Mucosa of descending colon (tissue), 3 donors: ENCODE measurements around the gene DDHD1. TPM values are rescaled to one million over a fixed set of nuclear protein-coding genes. Genes with fewer than 3 reads are reported as not detected.

Experiments
- ATAC-seq: fragments of 200-7000 bp; cut with Tn5 transposase; one replicate; pipeline ENCODE4 v1.9.1; 2020; ENCODE audit warnings: mild to moderate bottlenecking, moderate library complexity
- DNase-seq, 3 donors: peaks; one replicate each; pipeline ENCODE4 v3.0.0-alpha.2; 2020
- H3K36me3 ChIP-seq: fragments of 200-600 bp; one replicate; pipeline ENCODE4 v1.8.0; 2021; ENCODE audit warnings: low read depth, mild to moderate bottlenecking
- H3K4me1 ChIP-seq: fragments of 200-600 bp; one replicate; pipeline ENCODE4 v1.8.0; 2021; ENCODE audit warnings: low read depth, mild to moderate bottlenecking
- H3K4me3 ChIP-seq: fragments of 200-600 bp; one replicate; pipeline ENCODE4 v1.8.0; 2021; ENCODE audit warnings: mild to moderate bottlenecking
- H3K9me3 ChIP-seq: fragments of 200-600 bp; one replicate; pipeline ENCODE4 v1.8.0; 2021; ENCODE audit warnings: mild to moderate bottlenecking
- intact Hi-C, 2 donors: fragments of 100-400 bp; cut with DNase I in 1 of 2; cut with micrococcal nuclease in 1 of 2; formaldehyde crosslinking; loops; one replicate each; pipeline versions ENCODE4 v1.11.0 to v1.11.1; 2022; cut with DNase I, micrococcal nuclease
- total RNA-seq, 3 donors: library from RNA; stranded (reverse); fragmentation: NEBNext Ultra II Directional in 2 of 3; extraction: Animal tissue kit (Norgen Biotek cat#: 25700) in 2 of 3; gene quantifications; one replicate each; pipeline versions ENCODE4 v1.2.1 to v1.2.4, GENCODE V29; 2021 to 2023
- TF ChIP-seq, protein P1 (sequence below): fragments of 200-600 bp; IDR thresholded peaks from one replicate; pipeline ENCODE4 v1.8.0; 2022; ENCODE audit warnings: antibody characterized with exemption, mild to moderate bottlenecking
- donor health status: DM: no; HTN: no; CAD: no; lungs with moderate emphysema.
- donor health status: DM: no; HTN: no; CAD: no.
- donor health status: DM: no; HTN: yes; CAD: no.

Gene DDHD1
- total RNA-seq, 3 donors from 2014 or later: 7.7 to 15.7 (median 8.2) TPM

DNA sequence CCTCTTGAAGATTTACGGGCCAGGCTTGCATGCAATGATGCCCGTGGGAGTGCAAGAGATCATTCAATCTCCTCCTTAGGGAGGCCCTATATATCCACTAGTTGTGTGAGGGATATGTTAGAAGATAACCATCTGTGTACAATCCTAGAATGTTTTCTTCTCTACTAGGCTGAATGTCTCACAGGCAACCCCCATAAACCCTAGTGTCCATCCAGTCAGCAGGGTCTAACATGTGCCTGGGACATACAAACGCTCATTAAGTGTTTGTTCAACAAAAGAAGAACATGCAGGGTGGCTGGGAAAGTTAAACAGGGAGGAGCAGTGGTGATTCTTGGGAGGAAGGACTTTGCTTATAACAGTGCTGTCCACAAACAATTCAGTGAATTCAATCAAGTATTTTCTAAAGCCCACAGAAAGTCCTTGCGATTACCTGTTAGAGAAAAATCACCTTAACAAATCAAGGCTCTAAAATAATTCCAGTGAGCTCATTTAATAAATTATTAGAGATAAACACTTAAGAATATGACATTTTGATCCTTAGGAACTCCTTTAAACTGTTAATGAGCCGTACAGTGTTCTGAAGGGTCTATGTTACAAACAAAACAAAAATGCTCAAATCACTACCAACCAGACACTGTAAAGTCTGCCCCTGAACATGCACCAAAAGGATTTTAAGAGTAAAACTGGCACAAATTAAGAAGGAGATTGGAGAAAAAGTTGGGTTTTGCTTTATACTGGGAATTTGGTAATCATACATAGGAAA lies 105.6 kb downstream of the DDHD1 start:
- intact Hi-C loops: no loop called here
- Histone ChIP-seq H3K4me3 (no peak overlapping the region), H3K36me3 (no peaks in the 10 kb centered on the region), H3K4me1 (no peaks in the 10 kb centered on the region), H3K9me3 (no peaks in the 10 kb centered on the region)
- TF ChIP-seq, protein P1, sequence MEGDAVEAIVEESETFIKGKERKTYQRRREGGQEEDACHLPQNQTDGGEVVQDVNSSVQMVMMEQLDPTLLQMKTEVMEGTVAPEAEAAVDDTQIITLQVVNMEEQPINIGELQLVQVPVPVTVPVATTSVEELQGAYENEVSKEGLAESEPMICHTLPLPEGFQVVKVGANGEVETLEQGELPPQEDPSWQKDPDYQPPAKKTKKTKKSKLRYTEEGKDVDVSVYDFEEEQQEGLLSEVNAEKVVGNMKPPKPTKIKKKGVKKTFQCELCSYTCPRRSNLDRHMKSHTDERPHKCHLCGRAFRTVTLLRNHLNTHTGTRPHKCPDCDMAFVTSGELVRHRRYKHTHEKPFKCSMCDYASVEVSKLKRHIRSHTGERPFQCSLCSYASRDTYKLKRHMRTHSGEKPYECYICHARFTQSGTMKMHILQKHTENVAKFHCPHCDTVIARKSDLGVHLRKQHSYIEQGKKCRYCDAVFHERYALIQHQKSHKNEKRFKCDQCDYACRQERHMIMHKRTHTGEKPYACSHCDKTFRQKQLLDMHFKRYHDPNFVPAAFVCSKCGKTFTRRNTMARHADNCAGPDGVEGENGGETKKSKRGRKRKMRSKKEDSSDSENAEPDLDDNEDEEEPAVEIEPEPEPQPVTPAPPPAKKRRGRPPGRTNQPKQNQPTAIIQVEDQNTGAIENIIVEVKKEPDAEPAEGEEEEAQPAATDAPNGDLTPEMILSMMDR: no peak
- DNase-seq (no peak), ATAC-seq (no peak)

DNA sequence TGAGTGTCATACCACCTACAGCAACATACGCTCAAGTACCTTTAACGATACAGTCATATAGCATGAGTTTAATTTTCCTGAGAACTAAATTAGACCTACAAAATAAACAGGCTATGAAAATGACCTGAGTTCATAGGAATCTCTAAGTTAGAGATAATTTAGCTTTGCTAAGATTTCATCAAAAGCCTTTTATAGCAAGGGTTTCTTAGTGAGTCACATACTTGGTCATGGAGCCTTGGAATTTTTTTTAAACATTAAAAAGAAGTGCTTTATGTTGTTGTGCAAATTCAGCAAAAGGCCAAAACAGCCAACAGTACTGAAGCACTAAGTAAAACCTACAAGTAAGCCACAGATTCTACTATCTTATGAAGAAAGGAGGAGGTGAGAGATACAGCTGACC lies 108.6 kb downstream of the DDHD1 start:
- TF ChIP-seq, protein P1: no peak
- DNase-seq: no peak
- H3K4me1 ChIP-seq: no peaks in the 10 kb centered on the region
- no peak for ATAC-seq
- H3K4me3 ChIP-seq: no peak overlapping the region
- no peaks in the 10 kb centered on the region for H3K36me3 ChIP-seq
- H3K9me3 ChIP-seq: no peaks in the 10 kb centered on the region
- intact Hi-C loops: no loop called here

DNA sequence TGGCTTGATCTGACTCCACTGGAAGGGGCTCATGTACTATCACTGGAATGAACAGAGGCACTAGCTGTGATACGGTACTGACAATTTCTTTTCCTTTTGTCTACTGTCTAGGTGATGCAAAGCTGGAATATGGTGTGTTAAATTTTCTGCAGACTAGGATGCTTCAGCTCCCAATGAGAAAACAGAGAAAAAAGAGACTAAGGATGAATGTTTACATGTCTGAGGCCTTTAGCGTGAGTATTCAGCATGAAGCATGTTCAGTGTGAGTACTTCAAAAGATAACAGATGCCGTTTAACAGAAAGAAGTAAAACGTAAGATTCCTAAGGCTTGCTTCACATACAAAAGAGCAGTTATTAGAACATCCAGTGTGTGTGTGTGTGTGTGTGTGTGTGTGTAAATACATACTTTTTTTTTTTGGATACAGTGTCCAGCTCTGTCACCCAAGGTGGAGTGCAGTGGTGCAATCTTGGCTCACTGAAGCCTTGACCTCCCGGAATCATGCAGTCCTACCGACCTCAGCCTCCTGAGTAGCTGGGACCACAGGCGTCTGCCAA lies 110.0 kb downstream of the DDHD1 start:
- no peak for ATAC-seq
- TF ChIP-seq, protein P1: no peak
- intact Hi-C loops: no loop called here
- Histone ChIP-seq H3K4me1 (no peaks in the 10 kb centered on the region), H3K9me3 (no peaks in the 10 kb centered on the region), H3K4me3 (no peak overlapping the region), H3K36me3 (no peaks in the 10 kb centered on the region)
- DNase-seq: no peak

DNA sequence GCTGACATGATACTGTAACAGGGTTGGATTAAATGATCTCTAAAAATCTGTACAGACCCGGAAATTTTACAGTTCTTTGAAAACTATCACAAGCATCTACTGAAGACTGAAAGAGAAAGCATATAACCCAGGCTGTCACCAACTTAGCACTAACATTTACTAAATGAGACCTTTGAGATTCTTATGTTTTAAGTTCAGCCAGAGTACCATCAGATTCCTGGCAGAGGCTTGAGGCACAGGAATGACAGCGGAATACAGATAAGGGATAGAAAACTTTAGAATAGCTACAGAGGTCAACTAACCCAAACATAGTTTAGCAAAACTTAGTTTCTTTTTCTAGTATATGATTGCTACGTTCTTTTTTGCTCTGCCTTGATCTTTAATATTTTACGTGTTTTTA lies 110.6 kb downstream of the DDHD1 start:
- Histone ChIP-seq H3K4me3 (no peak overlapping the region), H3K36me3 (no peaks in the 10 kb centered on the region), H3K4me1 (no peaks in the 10 kb centered on the region), H3K9me3 (no peaks in the 10 kb centered on the region)
- intact Hi-C loops: no loop called here
- DNase-seq (no peak), ATAC-seq (no peak)
- TF ChIP-seq, protein P1: no peak

DNA sequence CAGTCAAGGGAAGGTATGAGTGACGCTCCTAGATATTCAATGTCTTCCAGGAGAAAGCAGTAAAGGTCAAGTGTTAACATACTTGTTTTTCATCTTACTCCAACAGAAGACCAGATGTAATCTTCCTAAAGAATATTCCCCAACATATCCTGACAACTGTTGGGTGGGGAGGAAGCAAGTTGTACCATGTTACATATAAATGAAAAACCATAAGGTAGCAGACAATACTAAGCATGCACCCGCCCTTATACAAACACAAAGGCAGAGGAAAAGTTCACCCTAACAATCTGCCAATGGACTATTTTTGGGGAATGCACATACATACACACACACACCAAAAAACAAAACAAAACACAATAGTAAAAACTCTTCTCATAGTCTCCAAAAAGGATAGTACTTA lies 112.1 kb downstream of the DDHD1 start:
- intact Hi-C loops: no loop called here

More for the DNA sequence above, 112.1 kb downstream of the DDHD1 start:
- no peaks in the 10 kb centered on the region for H3K9me3 ChIP-seq
- no peaks in the 10 kb centered on the region for H3K4me1 ChIP-seq
- TF ChIP-seq, protein P1: no peak
- ATAC-seq (no peak), DNase-seq (no peak)
- H3K36me3 ChIP-seq: no peaks in the 10 kb centered on the region
- no peak overlapping the region for H3K4me3 ChIP-seq
